GM23248 (cell line): ENCODE measurements around the gene SHISA8.

ENCODE experiments used
- EZH2 ChIP-seq: fragments of 200-600 bp; sonication (generic); IDR thresholded peaks from 2 replicates; pipeline ENCODE4 v1.6.1; 2018; ENCODE audit warnings: antibody characterized with exemption, mild to moderate bottlenecking; ENCODE audit not compliant: insufficient read depth, poor library complexity, severe bottlenecking
- EZH2phosphoT487 ChIP-seq: fragments of 200-600 bp; sonication (generic); IDR thresholded peaks from 2 replicates; pipeline ENCODE4 v1.6.1; 2018; ENCODE audit warnings: antibody characterized with exemption, moderate library complexity, mild to moderate bottlenecking, low read depth; ENCODE audit not compliant: insufficient read depth

- TF ChIP-seq EZH2 (no peak), EZH2phosphoT487 (no peak)
Observed at GRCh38 chr22:41905411-41906202, 9.3 kb downstream of the SHISA8 start.
